ENCODE measurements around the gene CTDP1. TPM values are rescaled to one million over a fixed set of nuclear protein-coding genes. Genes with fewer than 3 reads are reported as not detected.
A peak's percentile ranks its signal among the peaks of the same experiment; 100 is the strongest.

CTDP1 gene
- total RNA-seq, 1 donor from 2014 or later: 22.8 TPM

DNA sequence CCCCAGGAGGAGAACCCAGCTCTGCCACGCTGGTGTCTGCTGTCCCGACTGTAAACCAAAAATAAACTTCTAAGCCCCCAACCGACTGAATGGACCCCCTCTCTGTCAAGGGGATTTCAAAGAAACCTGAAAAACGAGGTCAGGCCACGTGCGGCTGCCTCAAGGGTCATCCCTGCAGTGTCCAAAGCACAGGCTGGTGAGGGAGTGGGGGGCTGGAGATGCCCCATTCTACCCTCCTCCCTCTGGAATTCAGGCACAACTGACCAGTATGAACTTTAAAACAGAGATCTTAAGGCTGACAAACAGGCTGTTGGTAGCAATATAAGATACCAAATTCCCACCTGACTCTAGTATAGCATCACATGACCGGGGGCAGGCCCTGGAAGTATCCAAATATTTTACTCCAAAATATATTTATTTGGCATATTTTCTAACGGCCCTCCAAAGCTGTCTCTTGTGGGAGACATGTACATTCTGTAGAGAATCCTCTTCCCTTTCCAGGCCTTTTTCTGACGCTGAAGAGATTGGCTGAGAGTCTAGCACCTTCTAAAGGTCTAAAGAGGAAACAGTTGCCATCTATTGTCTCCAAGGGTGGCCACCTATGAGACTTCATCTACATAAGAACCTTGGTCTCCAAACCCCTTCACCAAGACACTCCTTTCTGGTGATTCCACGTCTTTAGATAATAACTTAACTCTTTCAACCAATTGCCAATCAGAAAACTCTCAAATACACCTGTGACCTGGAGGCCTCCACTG, 40.4 kb upstream of the CTDP1 start:
- no peak overlapping the region for H3K4me3 Mint-ChIP-seq

DNA sequence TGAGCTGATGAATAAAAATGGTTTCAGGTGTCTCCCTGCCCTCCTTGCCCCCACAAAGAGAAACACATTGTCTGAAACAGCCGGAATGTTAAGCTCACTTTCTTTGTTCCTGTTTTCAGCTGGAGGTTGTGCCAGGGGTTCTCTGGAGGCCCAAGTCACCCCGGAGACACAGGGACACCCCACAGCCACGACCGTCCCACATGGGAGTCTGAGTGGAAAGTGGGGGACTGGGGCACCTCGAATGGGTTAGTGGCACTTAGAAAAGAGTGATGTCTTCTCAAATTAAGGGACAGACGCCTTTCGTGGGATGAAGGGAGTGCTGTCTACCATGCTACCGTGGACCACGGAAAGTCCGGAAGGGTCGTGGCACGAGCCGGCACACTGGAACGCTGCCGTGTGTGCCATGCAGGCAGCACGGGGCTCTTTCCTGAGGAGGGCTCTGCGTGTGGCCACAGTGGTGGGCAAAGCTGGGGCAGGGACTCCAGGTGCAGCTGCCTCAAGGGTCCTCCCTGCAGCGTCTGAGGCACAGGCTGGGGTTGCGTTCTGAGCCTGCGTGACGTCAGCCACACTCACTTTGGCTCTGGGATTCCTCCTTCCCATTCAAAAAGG, 39.4 kb upstream of the CTDP1 start:
- Mint-ChIP-seq H3K27ac (ENCODE audit: unreplicated experiment) (no peak overlapping the region), H3K4me1 (peaks cover 8% of the 10 kb centered on the region), H3K36me3 (ENCODE audit: low read depth) (no peaks in the 10 kb centered on the region), H3K9me3 (no peaks in the 10 kb centered on the region), H3K27me3 (ENCODE audit: low read depth) (no peaks in the 10 kb centered on the region), H3K4me3 (no peak overlapping the region)
- TF ChIP-seq, protein P1, sequence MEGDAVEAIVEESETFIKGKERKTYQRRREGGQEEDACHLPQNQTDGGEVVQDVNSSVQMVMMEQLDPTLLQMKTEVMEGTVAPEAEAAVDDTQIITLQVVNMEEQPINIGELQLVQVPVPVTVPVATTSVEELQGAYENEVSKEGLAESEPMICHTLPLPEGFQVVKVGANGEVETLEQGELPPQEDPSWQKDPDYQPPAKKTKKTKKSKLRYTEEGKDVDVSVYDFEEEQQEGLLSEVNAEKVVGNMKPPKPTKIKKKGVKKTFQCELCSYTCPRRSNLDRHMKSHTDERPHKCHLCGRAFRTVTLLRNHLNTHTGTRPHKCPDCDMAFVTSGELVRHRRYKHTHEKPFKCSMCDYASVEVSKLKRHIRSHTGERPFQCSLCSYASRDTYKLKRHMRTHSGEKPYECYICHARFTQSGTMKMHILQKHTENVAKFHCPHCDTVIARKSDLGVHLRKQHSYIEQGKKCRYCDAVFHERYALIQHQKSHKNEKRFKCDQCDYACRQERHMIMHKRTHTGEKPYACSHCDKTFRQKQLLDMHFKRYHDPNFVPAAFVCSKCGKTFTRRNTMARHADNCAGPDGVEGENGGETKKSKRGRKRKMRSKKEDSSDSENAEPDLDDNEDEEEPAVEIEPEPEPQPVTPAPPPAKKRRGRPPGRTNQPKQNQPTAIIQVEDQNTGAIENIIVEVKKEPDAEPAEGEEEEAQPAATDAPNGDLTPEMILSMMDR (conservative IDR thresholded peaks at IDR 0.05): no peak
- no peak for DNase-seq (ENCODE audit: low read depth, low spot score)

More for the DNA sequence above, 40.4 kb upstream of the CTDP1 start:
- H3K27me3 Mint-ChIP-seq (ENCODE audit: low read depth): no peaks in the 10 kb centered on the region
- no peaks in the 10 kb centered on the region for H3K36me3 Mint-ChIP-seq (ENCODE audit: low read depth)
- no peak overlapping the region for H3K27ac Mint-ChIP-seq (ENCODE audit: unreplicated experiment)
- TF ChIP-seq, protein P1 (conservative IDR thresholded peaks at IDR 0.05): no peak
- H3K9me3 Mint-ChIP-seq: no peaks in the 10 kb centered on the region
- H3K4me1 Mint-ChIP-seq: peaks cover 2% of the 10 kb centered on the region
- no peak for DNase-seq (ENCODE audit: low read depth, low spot score)

- TF ChIP-seq, protein P1 (conservative IDR thresholded peaks at IDR 0.05): no peak
- no peaks in the 10 kb centered on the region for H3K36me3 Mint-ChIP-seq (ENCODE audit: low read depth)
- peak overlapping the region; percentile 81 for H3K27ac Mint-ChIP-seq (ENCODE audit: unreplicated experiment)
- no peak overlapping the region for H3K4me3 Mint-ChIP-seq
- no peak for DNase-seq (ENCODE audit: low read depth, low spot score)
- no peaks in the 10 kb centered on the region for H3K9me3 Mint-ChIP-seq
- H3K4me1 Mint-ChIP-seq: peaks cover 8% of the 10 kb centered on the region
- H3K27me3 Mint-ChIP-seq (ENCODE audit: low read depth): no peaks in the 10 kb centered on the region
Measured at GRCh38 chr18:79640875-79641274, 38.7 kb upstream of the CTDP1 start.

- H3K4me1 Mint-ChIP-seq: peaks cover 8% of the 10 kb centered on the region
- no peak overlapping the region for H3K4me3 Mint-ChIP-seq
- H3K27ac Mint-ChIP-seq (ENCODE audit: unreplicated experiment): no peak overlapping the region
- H3K9me3 Mint-ChIP-seq: no peaks in the 10 kb centered on the region
- TF ChIP-seq, protein P1 (conservative IDR thresholded peaks at IDR 0.05): no peak
- no peaks in the 10 kb centered on the region for H3K27me3 Mint-ChIP-seq (ENCODE audit: low read depth)
- H3K36me3 Mint-ChIP-seq (ENCODE audit: low read depth): no peaks in the 10 kb centered on the region
- DNase-seq (ENCODE audit: low read depth, low spot score): no peak
Measured at GRCh38 chr18:79641722-79642497, 37.7 kb upstream of the CTDP1 start.

DNA sequence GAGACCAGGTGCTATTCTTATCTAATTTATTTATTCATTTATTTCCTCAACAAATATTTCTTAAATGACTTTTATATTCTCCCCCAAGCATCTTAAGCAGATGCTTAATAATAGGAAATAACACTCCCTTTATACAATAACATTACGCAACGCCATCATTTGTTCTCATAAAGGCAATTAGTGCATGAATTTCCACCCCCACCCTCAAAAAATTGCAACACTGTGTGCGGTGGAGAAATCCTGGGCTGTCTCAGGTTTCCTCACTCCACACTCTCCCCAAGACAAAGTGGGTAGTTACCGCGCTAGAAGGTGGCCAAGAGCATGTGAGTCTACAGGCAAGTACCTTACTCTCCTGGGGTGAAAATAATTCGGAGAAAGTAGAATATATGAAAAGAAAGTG, 37.0 kb upstream of the CTDP1 start:
- H3K36me3 Mint-ChIP-seq (ENCODE audit: low read depth): no peaks in the 10 kb centered on the region
- TF ChIP-seq, protein P1 (conservative IDR thresholded peaks at IDR 0.05): no peak
- H3K9me3 Mint-ChIP-seq: no peaks in the 10 kb centered on the region
- no peak overlapping the region for H3K27ac Mint-ChIP-seq (ENCODE audit: unreplicated experiment)
- no peak overlapping the region for H3K4me3 Mint-ChIP-seq
- peaks cover 8% of the 10 kb centered on the region for H3K4me1 Mint-ChIP-seq
- DNase-seq (ENCODE audit: low read depth, low spot score): no peak
- H3K27me3 Mint-ChIP-seq (ENCODE audit: low read depth): no peaks in the 10 kb centered on the region
